HG03354 (cell line): Measurements from ENCODE around the gene TENT4A.

Experiments used
- ATAC-seq: cut with Tn5 transposase; IDR thresholded peaks from one replicate; pipeline ENCODE4 v1.9.1; 2021; ENCODE audit warnings: mild to moderate bottlenecking; ENCODE audit not compliant: unreplicated experiment, poor library complexity, severe bottlenecking

The TENT4A gene

DNA sequence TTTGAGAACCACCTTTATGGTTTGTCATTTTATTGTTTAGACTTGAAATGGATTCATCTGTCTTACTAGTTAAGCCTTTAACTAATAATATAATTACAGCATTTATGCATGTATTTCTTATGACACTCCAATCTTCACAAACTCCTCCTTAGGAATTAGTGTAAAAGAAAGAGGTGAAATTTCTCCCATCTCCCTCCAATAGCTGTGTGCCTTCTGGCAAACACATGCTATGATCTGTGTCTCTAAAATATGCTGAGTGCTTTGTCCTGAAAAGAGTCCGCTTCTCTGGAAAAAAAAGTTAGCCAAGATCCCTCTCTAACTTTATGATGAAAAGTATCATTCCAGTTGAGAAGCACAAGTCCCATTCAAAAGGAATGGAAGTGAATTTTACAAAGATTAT is 13.9 kb upstream of the TENT4A start:
- no peak for ATAC-seq

DNA sequence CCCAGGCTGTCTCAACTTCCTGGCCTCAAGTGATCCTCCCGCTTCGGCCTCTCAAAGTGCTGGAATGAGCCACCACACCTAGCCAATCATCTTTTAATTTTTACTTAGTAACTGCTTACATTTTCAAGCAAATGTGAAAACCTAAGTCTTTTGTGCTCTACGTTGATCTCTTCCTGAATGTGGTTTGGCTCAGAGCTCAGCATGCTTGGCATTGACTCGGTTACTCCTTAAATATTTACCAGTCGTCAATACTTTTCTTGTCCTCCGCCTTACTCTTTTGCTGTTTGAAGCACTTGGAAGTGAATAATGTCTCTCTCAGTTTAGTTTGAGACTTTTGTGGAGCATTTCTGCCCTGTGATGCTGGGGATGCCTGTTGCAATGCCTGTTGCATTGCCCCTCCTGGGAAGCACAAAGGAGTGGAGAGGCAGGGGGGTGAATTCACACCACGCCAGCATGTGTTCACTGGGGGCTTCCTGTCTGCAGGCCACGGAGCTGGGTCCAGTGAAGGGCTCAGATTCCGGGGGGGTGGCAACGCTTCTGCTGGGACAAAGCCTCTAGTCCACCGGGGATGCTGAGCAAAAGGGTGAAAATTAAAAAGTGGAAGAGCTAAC is 13.1 kb upstream of the TENT4A start:
- no peak for ATAC-seq

DNA sequence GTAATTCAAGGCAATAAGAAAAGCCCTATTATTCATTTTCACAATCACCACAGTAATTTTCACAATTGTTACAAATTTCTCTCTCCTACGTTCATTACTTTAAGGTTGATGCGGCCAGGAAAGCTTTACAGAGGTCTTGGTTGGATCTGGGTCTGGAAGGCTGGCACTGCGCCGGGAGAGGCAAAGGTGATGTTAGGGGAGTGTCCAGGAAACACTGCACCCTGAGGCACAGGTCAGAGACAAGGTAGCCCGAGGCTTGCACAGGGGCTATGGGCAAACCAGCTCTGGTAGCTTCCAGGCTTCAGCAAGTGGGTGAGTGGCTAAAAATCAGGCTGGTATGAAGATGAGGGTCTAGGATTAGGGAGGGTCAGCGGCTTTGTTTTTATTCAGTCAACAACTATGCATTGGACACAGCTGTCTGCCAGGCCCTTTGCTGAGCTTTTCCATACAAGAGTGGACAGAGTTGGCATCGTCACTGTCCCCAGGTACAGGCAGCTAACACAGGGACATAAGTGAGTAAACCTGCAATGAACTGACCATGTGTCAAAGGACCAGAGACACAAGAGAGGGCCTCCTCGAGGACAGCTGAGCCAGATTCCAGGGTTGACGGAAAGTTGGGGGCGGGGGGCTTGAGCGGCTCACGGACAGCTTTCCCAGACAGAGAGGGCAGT is 12.4 kb upstream of the TENT4A start:
- ATAC-seq = no peak

DNA sequence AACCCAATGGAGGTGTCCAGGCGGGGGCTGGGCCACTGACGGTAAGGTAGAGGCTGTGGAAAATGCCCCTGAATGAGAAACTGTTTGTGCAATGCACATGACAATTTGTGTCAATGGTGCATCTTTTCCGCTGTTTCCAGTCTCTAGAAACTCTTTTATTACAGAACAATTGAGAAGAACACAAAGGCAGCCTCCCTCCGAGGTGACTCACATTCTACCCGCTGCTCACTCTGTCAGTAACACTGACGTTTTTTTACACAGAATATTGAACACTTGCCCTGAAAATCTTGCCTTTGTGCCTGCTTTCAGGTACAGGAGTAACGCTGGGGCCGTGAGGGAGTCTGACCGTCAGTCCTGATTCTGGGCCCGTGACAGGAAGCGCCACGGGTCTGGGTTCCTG is 11.7 kb upstream of the TENT4A start:
- no peak for ATAC-seq

- no peak for ATAC-seq
These were observed 10.6 kb upstream of the TENT4A start for GRCh38 chr5:6702633-6703032.

DNA sequence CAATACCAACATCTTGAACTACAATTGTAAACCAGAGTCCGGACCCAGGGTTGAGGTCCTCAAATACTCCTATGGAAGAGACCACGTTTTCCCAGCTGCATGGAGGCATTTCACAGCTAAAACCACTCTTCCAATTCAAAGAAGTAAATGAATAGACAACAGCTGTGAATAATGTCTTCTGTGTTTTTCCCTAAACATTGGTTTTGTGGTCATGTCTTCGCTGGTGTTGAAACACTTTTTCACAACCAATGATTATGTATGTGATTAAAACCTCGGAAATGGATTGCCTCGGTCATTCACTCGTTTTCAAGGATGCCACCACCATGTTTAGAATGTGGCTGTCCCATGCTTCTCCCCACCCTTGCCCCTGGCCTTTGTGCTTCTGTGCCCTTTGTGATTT is 9.4 kb upstream of the TENT4A start:
- ATAC-seq = no peak

GRCh38 chr5:6704361-6704851 is 8.8 kb upstream of the TENT4A start:
- no peak for ATAC-seq

DNA sequence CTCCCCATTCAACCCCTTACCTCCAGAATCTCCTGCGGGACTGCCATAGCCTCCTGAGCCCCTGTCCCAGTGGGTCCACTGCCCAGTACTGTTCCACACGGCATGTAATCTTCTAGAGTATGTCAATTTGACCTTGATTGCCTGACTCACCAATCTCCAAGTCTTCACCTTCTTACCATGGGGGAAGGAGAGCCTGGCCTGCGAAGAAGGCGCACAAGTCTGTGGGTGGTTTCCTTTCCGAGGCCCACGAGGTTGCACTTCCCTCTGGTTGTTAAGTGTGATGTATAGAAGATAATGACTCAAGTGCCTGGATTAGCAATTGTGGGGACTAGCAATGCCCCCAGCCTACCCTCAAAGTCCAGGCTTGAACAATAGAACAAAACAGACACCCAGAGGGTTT is 8.1 kb upstream of the TENT4A start:
- ATAC-seq = peak; percentile 52

DNA sequence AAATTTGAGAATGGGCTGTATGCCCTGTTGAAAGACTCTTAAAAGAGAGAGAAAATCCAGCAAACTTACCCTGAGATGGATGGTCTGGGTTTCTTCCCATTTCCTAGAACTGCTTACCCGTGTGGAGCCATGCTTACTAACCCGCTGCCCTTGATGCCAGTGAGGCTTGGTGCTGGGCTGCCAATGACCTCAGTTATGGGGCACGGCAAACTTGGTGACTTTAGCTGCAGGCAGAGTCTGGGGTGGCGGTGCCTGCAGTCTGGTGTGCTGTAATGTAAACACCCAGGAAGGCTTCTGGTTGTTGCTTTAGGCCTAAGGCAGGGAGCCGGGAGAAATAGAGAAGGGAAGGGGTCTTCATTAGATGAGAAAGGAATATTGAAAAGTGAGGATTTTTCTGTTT is 7.3 kb upstream of the TENT4A start:
- ATAC-seq = no peak

DNA sequence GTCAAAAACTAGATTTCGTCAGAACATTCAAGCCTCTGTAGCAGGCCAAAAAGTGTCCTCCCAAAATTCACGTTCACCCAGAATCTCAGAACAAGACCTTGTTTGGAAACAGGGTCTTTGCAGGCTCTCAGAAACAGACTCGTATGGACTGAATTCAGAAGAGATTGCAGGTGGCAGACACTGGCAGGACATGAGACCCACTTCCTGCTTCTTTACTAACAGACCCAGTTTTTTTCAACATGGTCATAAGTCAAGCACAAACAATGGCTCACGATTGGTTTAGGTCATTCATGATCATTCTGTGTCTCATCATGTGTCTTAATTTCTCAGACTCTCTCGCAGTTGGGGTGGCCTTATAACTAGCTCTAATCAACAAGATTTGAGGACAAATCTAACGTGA is 5.4 kb upstream of the TENT4A start:
- ATAC-seq = no peak

DNA sequence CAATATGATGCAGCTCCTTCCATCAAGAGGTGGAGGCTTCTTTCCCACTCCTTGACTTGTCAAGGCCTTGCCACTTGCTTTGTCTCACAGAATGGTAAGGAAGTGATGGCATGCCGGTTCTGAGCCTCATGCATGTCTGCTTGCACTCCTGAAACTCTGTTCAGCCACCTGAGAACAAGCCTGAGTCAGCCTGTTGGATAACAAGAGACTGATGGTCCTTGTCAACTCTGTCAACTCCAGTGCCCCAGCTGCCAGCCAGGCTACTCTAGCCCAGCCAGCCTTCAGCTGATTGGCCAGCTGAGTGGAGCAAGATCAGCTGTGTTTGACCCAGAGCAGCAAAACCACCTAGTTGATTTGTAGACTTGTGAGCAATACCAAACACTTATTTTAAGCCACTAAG is 4.4 kb upstream of the TENT4A start:
- ATAC-seq = no peak

- no peak for ATAC-seq
These were observed 3.2 kb upstream of the TENT4A start for GRCh38 chr5:6710070-6710469.

DNA sequence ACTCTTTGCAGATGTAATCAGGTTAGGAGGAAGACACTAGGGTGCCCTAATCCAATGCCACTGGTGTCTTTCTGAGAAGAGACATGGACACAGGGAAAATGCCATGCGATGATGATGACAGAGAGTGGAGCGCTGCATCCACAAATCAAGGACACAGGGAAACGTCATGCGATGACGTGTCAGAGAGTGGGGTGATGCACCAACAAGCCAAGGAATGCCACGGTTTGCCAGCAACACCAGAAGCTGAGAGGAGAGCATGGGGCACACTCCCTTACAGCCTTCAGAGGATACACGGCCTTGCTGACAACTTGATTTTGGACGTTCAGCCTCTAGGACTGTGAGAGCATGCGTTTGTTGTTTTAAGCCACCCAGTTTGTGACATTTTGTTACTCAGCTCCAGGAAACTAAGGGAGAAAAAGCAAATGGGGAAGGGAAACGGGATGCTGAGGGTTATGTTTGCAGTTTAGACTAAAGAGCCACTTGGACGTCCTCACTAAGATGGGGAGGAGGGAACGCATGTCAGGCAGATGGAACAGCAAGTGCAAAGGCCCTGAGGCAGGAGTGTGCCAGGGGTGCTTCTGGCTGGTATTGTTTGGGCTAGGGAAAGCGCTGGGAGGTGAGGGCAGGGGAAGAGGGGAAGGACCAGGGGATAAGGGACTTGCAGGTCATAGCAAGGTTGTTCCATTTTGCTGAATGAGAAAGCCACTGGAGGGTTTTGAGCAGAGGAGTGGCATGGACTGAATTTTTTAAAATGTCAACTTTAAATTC is 2.5 kb upstream of the TENT4A start:
- no peak for ATAC-seq

GRCh38 chr5:6711409-6712141 is 1.7 kb upstream of the TENT4A start:
- ATAC-seq = peak; percentile 29

DNA sequence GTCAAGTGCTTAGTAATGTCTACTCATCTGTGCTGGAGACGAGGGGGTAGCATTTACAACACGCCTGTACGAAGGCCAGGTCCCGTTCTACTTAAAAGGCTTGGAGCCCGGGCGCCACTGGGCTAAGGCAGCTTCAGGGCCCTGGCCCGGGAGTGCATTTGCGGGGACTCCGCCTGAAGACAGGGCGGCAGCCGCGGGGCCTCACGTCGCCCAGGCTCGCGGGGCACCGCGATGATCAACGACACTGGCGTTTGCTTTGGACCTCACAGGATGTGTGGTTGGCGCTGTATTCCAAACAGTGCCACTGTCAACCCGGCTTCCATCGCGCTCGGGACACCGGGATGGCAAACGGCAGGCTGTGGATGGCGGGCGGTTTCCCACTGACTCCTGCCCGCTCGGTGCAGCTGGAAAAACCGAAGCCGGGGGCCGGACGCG is 1.1 kb upstream of the TENT4A start:
- ATAC-seq = peak; percentile 21

DNA sequence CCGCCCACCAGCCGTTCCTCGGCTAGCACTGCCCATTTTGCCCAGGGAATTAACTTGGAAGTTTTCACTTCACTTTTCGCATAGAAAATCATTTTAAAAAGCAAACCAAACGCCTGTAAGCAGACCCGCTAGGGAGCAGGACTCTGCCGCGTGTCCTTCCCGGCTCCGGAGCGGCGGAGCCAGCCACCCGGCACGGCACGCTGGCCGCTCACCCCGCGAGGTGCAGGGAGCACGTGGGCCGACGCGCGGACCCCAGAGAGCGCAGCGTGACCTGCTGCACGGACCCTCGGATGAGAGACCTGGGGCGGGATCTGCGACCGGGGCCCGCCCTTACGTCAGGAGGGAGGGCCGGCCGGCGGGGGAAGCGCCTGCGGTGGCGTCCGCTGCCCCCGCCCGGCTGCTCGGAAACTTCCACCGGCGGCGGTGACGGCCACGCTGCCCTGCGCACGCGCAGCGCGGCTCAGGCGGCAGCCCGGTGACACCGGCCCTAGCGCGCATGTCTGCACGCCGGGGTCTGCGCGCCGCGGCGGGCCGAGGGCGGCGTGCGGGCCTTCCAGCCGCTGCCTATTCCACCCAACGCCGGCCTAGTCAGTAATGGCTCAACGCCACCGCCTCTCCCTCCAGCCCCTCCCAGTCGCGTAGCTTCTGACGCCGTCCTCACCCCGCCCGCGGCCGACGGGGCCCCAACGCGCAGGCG is 507 bp upstream of the TENT4A start:
- ATAC-seq = peak; percentile 69

DNA sequence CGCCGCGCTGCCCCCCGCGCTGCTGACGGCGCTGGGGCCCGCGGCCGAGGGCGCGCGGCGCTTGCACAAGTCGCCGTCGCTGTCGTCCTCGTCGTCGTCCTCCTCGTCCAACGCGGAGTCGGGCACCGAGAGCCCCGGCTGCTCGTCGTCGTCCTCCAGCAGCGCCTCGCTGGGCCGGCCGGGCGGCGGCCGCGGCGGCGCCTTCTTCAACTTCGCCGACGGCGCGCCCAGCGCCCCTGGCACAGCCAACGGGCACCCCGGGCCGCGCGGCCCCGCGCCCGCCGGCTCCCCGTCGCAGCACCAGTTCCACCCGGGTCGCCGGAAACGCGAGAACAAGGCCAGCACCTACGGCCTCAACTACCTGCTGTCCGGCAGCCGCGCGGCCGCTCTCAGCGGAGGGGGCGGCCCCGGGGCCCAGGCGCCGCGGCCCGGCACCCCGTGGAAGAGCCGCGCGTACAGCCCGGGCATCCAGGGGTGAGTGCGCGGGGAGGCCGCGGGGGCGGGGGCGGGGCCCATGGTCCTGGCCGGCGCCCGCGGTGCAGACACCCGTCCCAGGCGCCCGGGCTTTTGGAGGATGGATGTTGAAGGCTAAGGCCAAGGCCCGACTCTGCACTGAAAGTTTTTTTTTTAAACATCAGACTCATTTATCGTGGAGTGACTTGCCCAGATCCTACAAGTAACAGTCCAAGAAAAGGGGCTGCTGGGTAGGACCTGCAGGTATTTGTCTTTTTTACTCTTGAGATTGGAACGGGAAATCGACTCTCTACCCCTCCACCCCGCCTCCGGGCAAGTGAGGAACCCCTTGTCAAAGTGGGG is 1.2 kb downstream of the TENT4A start:
- no peak for ATAC-seq

DNA sequence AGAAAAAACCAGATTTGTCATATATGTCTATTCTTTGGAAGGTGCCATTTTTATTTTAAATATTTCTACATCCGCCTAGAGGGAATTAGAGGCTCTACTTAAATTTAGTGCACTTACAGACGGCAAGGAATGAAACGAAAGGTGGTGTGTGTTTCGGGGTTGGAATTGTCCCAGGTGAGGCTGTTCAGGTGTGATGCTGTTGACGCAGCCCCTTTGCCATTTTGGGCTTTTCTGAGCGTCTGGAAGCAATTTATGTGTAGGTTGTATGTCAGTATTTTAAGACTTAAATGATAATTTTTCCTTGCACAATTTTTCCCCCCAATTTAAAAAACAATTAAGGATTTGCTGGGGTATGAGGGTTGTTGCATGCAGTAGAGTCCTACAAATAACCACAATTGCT is 2.0 kb downstream of the TENT4A start:
- no peak for ATAC-seq
